HEK293 (cell line): ENCODE measurements around the gene IGSF23.

Source experiments
- CTCF ChIA-PET: fragments of 350-600 bp; formaldehyde crosslinking; extraction: SDS; loops from one replicate; lab custom pipeline; 2021; ENCODE audit warnings: antibody characterized with exemption; lab: Yijun Ruan, JAX
- POLR2A ChIA-PET: fragments of 300-600 bp; formaldehyde crosslinking; extraction: SDS; loops from one replicate; lab custom pipeline; 2020; ENCODE audit warnings: antibody characterized with exemption, inconsistent platforms; lab: Yijun Ruan, JAX
- H3K27ac ChIP-seq: fragments of 200-500 bp; sonication (Bioruptor generic); 2 replicates; pipeline ENCODE4 v1.5.1; 2014; ENCODE audit warnings: low read depth, low read length, control low read depth, inconsistent platforms; ENCODE audit errors: extremely low read depth
- H3K36me3 ChIP-seq, 2 experiments: fragments of 200-500 bp in 1 of 2; sonication (Bioruptor generic) in 1 of 2; 1 replicate in 1 of 2; 2 replicates in 1 of 2; pipeline ENCODE4 v1.5.1; 2014 to 2017; ENCODE audit warnings: inconsistent platforms in 2 of 2, low read length in 2 of 2; ENCODE audit not compliant: control insufficient read depth in 2 of 2, insufficient read depth in 1 of 2
- H3K4me1 ChIP-seq: fragments of 200-500 bp; sonication (Bioruptor generic); 2 replicates; pipeline ENCODE4 v1.5.1; 2014; ENCODE audit warnings: mild to moderate bottlenecking, low read length, inconsistent platforms; ENCODE audit not compliant: control insufficient read depth, insufficient read depth
- H3K4me3 ChIP-seq: 2 replicates; pipeline ENCODE4 v1.5.1; 2011; ENCODE audit warnings: low read depth, mild to moderate bottlenecking, control low read depth, low read length, moderate library complexity
- H3K9me3 ChIP-seq: fragments of 200-500 bp; sonication (Bioruptor generic); 2 replicates; pipeline ENCODE4 v1.5.1; 2014; ENCODE audit warnings: low read depth, low read length, inconsistent platforms; ENCODE audit not compliant: control insufficient read depth, insufficient read depth
- EGR2 ChIP-seq: fragments of 450-650 bp; formaldehyde crosslinking; IDR thresholded peaks from 2 replicates; pipeline ENCODE4 v1.5.1; 2016; ENCODE audit warnings: low read depth, missing biosample characterization, missing genetic modification characterization
- GLIS2 ChIP-seq: fragments of 450-650 bp; formaldehyde crosslinking; IDR thresholded peaks from 2 replicates; pipeline ENCODE4 v1.5.1; 2016; ENCODE audit warnings: missing biosample characterization, missing genetic modification characterization
- RBAK ChIP-seq: fragments of 450-650 bp; formaldehyde crosslinking; IDR thresholded peaks from 2 replicates; pipeline ENCODE4 v1.5.1; 2016; ENCODE audit warnings: missing biosample characterization, missing genetic modification characterization
- ZBTB1 ChIP-seq: fragments of 450-650 bp; formaldehyde crosslinking; IDR thresholded peaks from 2 replicates; pipeline ENCODE4 v1.5.1; 2016; ENCODE audit warnings: missing biosample characterization, missing genetic modification characterization
- ZBTB8A ChIP-seq: fragments of 450-650 bp; formaldehyde crosslinking; IDR thresholded peaks from 2 replicates; pipeline ENCODE4 v1.5.1; 2016; ENCODE audit warnings: missing biosample characterization, missing genetic modification characterization
- ZFP37 ChIP-seq: fragments of 450-650 bp; formaldehyde crosslinking; IDR thresholded peaks from 2 replicates; pipeline ENCODE4 v1.5.1; 2016; ENCODE audit warnings: missing biosample characterization, missing genetic modification characterization
- ZNF138 ChIP-seq: fragments of 450-650 bp; formaldehyde crosslinking; IDR thresholded peaks from 2 replicates; pipeline ENCODE4 v1.5.1; 2016; ENCODE audit warnings: missing biosample characterization, missing genetic modification characterization, borderline replicate concordance
- ZNF140 ChIP-seq: fragments of 450-650 bp; formaldehyde crosslinking; IDR thresholded peaks from 2 replicates; pipeline ENCODE4 v1.5.1; 2016; ENCODE audit warnings: missing biosample characterization, missing genetic modification characterization
- ZNF426 ChIP-seq: fragments of 450-650 bp; formaldehyde crosslinking; IDR thresholded peaks from 2 replicates; pipeline ENCODE4 v1.5.1; 2017; ENCODE audit warnings: missing biosample characterization, missing genetic modification characterization, mild to moderate bottlenecking, inconsistent platforms, moderate library complexity
- ZNF555 ChIP-seq: fragments of 450-650 bp; formaldehyde crosslinking; conservative IDR thresholded peaks from 2 replicates; pipeline ENCODE4 v1.5.1; 2017; ENCODE audit warnings: missing biosample characterization, mild to moderate bottlenecking, missing genetic modification characterization, inconsistent platforms
- ZNF600 ChIP-seq: fragments of 450-650 bp; formaldehyde crosslinking; IDR thresholded peaks from 2 replicates; pipeline ENCODE4 v1.5.1; 2016; ENCODE audit warnings: missing biosample characterization, missing genetic modification characterization
- ZNF623 ChIP-seq: fragments of 450-650 bp; formaldehyde crosslinking; IDR thresholded peaks from 2 replicates; pipeline ENCODE4 v1.5.1; 2016; ENCODE audit warnings: missing biosample characterization, missing genetic modification characterization
- ZNF654 ChIP-seq: fragments of 450-650 bp; formaldehyde crosslinking; IDR thresholded peaks from 2 replicates; pipeline ENCODE4 v1.5.1; 2016; ENCODE audit warnings: low read depth, missing biosample characterization, missing genetic modification characterization
- ZNF843 ChIP-seq: fragments of 450-650 bp; formaldehyde crosslinking; IDR thresholded peaks from 2 replicates; pipeline ENCODE4 v1.5.1; 2016; ENCODE audit warnings: missing biosample characterization, missing genetic modification characterization
- TF ChIP-seq, protein P1 (sequence below): fragments of 450-650 bp; formaldehyde crosslinking; IDR thresholded peaks from 2 replicates; pipeline ENCODE4 v1.5.1; 2016; ENCODE audit warnings: missing biosample characterization, missing genetic modification characterization
- TF ChIP-seq, protein P2 (sequence below): fragments of 450-650 bp; formaldehyde crosslinking; conservative IDR thresholded peaks from 2 replicates; pipeline ENCODE4 v1.5.1; 2016; ENCODE audit warnings: low read depth, missing biosample characterization, missing genetic modification characterization
- TF ChIP-seq, protein P3 (sequence below): fragments of 450-650 bp; formaldehyde crosslinking; IDR thresholded peaks from 2 replicates; pipeline ENCODE4 v1.5.1; 2016; ENCODE audit warnings: missing biosample characterization, missing genetic modification characterization

Gene IGSF23

GRCh38 chr19:44663996-44664395 is 50.6 kb downstream of the IGSF23 start (continued):
- TF ChIP-seq, protein P1, sequence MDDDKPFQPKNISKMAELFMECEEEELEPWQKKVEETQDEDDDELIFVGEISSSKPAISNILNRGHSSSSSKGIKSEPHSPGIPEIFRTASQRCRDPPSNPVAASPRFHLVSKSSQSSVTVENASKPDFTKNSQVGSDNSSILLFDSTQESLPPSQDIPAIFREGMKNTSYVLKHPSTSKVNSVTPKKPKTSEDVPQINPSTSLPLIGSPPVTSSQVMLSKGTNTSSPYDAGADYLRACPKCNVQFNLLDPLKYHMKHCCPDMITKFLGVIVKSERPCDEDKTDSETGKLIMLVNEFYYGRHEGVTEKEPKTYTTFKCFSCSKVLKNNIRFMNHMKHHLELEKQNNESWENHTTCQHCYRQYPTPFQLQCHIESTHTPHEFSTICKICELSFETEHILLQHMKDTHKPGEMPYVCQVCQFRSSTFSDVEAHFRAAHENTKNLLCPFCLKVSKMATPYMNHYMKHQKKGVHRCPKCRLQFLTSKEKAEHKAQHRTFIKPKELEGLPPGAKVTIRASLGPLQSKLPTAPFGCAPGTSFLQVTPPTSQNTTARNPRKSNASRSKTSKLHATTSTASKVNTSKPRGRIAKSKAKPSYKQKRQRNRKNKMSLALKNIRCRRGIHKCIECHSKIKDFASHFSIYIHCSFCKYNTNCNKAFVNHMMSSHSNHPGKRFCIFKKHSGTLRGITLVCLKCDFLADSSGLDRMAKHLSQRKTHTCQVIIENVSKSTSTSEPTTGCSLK (tag by site-specific recombination) = no peak
- TF ChIP-seq ZNF426 (tag by site-specific recombination) = peak; percentile 57
- peak; percentile 53 for TF ChIP-seq ZNF555
- TF ChIP-seq RBAK (tag by site-specific recombination) = 0 out of 2 replicates have a peak, but pooled peaks have one; percentile 32
- TF ChIP-seq ZNF140 = peak; percentile 66
- TF ChIP-seq ZNF623 (tag by site-specific recombination) = peak; percentile 52
- TF ChIP-seq ZNF843 = no peak
- TF ChIP-seq ZNF138 (tag by site-specific recombination) = no peak
- TF ChIP-seq ZNF654 (tag by site-specific recombination) = peak; percentile 16; the same call in 1 of the 2 replicates
- TF ChIP-seq, protein P2, sequence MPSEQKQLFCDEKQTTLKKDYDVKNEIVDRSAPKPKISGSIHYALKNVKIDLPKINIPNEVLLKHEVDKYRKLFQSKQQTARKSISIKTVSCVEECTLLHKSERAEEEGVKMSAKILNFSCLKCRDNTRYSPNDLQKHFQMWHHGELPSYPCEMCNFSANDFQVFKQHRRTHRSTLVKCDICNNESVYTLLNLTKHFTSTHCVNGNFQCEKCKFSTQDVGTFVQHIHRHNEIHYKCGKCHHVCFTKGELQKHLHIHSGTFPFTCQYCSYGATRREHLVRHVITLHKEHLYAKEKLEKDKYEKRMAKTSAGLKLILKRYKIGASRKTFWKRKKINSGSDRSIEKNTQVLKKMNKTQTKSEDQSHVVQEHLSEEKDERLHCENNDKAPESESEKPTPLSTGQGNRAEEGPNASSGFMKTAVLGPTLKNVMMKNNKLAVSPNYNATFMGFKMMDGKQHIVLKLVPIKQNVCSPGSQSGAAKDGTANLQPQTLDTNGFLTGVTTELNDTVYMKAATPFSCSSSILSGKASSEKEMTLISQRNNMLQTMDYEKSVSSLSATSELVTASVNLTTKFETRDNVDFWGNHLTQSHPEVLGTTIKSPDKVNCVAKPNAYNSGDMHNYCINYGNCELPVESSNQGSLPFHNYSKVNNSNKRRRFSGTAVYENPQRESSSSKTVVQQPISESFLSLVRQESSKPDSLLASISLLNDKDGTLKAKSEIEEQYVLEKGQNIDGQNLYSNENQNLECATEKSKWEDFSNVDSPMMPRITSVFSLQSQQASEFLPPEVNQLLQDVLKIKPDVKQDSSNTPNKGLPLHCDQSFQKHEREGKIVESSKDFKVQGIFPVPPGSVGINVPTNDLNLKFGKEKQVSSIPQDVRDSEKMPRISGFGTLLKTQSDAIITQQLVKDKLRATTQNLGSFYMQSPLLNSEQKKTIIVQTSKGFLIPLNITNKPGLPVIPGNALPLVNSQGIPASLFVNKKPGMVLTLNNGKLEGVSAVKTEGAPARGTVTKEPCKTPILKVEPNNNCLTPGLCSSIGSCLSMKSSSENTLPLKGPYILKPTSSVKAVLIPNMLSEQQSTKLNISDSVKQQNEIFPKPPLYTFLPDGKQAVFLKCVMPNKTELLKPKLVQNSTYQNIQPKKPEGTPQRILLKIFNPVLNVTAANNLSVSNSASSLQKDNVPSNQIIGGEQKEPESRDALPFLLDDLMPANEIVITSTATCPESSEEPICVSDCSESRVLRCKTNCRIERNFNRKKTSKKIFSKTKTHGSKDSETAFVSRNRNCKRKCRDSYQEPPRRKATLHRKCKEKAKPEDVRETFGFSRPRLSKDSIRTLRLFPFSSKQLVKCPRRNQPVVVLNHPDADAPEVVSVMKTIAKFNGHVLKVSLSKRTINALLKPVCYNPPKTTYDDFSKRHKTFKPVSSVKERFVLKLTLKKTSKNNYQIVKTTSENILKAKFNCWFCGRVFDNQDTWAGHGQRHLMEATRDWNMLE = peak; percentile 67
- no peak for TF ChIP-seq EGR2 (tag by site-specific recombination)
- TF ChIP-seq ZBTB1 (tag by site-specific recombination) = peak; percentile 41; the same call in 1 of the 2 replicates
- TF ChIP-seq ZBTB8A (tag by site-specific recombination) = 0 out of 2 replicates have a peak, but pooled peaks have one; percentile 26

- Histone ChIP-seq H3K4me1 (no peaks in the 10 kb centered on the region), H3K4me3 (no peak overlapping the region), H3K36me3 (peaks cover 18 to 37% of the 10 kb centered on the region in 2 experiments; a peak in 2 of 3 replicates), H3K9me3 (no peaks in the 10 kb centered on the region), H3K27ac (no peak overlapping the region)
- POLR2A ChIA-PET = interaction anchor here (0.6 to 0.7 kb wide), 2 partner anchors 77 to 95 kb away, joined by 3 to 4 read pairs; no protein-coding TSS in a partner anchor
- TF ChIP-seq GLIS2 (tag by site-specific recombination) = no peak
- CTCF ChIA-PET = interaction anchor here (1.5 kb wide), 1 partner anchor 24 kb away, joined by 3 read pairs; no protein-coding TSS in a partner anchor
Observed at GRCh38 chr19:44664976-44665375, 51.6 kb downstream of the IGSF23 start.

DNA sequence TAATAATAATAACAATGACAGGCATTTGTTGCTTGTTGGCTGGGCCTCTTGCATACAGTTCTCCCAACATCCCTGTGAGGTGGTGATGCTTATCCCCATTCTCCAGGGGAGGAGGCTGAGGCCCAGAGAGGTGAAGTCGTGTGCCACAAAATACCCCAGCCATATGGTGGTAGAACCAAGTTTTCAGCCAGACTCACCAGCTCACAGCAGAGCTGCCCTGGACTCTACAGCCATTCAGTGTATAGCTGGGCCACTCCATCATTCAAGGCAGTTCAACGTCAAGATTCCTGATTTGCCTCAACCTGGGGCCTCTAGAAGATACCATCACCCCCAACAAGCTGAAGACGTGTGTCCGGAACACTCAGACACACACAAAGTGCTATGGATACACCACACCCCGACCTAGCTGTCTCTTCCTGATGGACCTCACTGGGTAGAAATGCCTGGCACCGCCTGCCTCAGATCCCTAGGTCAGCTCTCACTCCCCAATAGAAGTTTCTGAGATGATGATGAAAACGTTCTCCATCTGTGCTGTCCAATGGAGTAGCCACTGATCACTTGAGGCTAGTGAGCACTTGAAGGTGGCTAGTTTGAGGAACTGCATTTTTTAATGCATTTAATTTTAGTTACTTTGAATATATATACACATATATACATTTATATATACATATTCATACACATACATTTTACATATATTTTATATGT is 53.6 kb downstream of the IGSF23 start:
- H3K27ac ChIP-seq = no peak overlapping the region
- ChIA-PET POLR2A (interaction anchor here (1.1 kb wide), 1 partner anchor 10 kb away, joined by 3 read pairs; no protein-coding TSS in a partner anchor), CTCF (interaction anchor here (0.7 to 0.9 kb wide), 3 partner anchors 9 to 90 kb away, joined by 3 to 4 read pairs (median 4); no protein-coding TSS in a partner anchor)
- no peak overlapping the region for H3K4me3 ChIP-seq
- TF ChIP-seq ZFP37 (tag by site-specific recombination) = 0 out of 2 replicates have a peak, but pooled peaks have one; percentile 28
- 0 out of 2 replicates have a peak, but pooled peaks have one; percentile 49 for TF ChIP-seq ZNF600 (tag by site-specific recombination)
- TF ChIP-seq, protein P3, sequence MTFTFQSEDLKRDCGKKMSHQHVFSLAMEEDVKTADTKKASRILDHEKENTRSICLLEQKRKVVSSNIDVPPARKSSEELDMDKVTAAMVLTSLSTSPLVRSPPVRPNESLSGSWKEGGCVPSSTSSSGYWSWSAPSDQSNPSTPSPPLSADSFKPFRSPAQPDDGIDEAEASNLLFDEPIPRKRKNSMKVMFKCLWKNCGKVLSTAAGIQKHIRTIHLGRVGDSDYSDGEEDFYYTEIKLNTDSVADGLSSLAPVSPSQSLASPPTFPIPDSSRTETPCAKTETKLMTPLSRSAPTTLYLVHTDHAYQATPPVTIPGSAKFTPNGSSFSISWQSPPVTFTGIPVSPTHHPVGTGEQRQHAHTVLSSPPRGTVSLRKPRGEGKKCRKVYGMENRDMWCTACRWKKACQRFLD = no peak
- no peaks in the 10 kb centered on the region for H3K4me1 ChIP-seq
- H3K9me3 ChIP-seq = no peaks in the 10 kb centered on the region
- H3K36me3 ChIP-seq = peaks cover 13 to 17% of the 10 kb centered on the region in 2 experiments; a peak in 2 of 3 replicates
